ENCODE results near the gene ZNF672. TPM values are rescaled to one million over a fixed set of nuclear protein-coding genes. Genes with fewer than 3 reads are reported as not detected.
A peak's percentile ranks its signal among the peaks of the same experiment; 100 is the strongest.

ZNF672 gene
- polyA plus RNA-seq, 1 of the 3 experiments (the other 2 are of a cell fraction) = 14.2 TPM

DNA sequence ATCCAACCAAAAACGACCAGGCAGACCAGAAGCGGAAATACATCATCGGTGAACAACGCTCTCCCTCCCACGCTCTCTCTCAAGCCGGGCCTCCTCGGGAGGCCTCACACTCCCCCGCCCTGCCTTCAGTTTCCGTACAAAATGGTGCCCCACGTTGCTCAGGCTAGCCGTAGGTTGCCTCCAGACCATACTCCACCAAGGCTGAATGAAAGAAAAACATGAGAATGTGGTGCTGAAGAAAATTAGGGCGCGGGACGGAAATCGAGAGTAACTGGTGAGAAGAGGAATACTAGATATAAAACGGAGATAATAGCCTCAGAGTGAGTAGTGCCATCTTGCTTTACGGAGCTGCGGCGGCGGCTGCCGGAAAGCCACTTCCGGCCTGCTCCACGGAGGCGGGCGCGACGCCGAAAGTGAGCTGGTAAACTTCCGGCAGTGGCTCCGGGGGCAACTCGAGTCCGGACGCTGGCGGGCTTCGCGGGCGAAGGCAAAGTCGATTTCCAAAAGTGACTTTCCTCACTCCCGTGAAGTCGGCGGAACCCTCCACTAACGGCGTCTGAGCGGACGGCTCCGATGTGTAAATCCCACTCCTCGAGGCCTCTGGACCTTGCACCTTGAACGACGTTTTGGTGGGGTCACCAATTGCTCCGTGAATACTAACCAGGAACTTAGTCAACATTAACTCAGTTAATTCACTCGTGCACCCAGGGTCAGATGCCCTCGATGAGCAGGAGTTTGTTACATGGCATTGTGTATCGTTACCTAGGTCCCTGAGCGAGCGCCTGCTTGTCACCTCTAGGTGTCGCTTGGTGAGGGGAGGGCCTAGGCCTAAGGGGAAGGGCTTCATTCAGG lies 11.9 kb upstream of the ZNF672 start, which contains the start of gene SH3BP5L (continued):
- TF ChIP-seq, protein P1, sequence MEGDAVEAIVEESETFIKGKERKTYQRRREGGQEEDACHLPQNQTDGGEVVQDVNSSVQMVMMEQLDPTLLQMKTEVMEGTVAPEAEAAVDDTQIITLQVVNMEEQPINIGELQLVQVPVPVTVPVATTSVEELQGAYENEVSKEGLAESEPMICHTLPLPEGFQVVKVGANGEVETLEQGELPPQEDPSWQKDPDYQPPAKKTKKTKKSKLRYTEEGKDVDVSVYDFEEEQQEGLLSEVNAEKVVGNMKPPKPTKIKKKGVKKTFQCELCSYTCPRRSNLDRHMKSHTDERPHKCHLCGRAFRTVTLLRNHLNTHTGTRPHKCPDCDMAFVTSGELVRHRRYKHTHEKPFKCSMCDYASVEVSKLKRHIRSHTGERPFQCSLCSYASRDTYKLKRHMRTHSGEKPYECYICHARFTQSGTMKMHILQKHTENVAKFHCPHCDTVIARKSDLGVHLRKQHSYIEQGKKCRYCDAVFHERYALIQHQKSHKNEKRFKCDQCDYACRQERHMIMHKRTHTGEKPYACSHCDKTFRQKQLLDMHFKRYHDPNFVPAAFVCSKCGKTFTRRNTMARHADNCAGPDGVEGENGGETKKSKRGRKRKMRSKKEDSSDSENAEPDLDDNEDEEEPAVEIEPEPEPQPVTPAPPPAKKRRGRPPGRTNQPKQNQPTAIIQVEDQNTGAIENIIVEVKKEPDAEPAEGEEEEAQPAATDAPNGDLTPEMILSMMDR (IDR thresholded peaks at IDR 0.05) = peak; percentile 70

DNA sequence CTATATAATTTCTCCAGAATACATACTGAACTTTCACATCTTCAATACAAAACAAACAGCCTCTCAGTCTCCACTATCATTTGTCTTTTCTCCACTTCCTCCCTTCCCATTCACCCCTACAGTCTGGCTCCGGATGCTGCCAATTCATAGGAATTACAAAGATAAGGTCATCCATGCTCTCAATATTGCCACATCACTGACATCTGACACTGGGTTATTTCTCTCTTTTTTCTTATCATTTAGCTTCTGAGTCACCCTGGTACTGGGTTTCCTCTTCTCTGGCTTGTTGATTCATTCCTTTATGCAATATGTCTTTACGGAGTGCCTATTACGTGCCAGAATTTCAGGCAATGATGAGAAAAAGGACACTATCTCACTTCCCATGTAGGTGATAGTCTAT lies 9.2 kb upstream of the ZNF672 start:
- DNase-seq = peak; percentile 53
- Histone ChIP-seq H3K36me3 (replicated peaks in 1 of 2; ENCODE audit: control insufficient read depth in 1 of 2, insufficient read depth in 2 of 2, low read length in 1 of 2) (peaks cover 0 to 7% of the 10 kb centered on the region in 2 experiments), H2AFZ (ENCODE audit: low read depth) (peak overlapping the region; percentile 45; the same call in 1 of the 2 replicates), H3K27ac (ENCODE audit: low read depth in 2 of 2, low read length in 1 of 2) (peak overlapping the region in 1 of 2 experiments; percentile 21; a peak in 2 of 4 replicates), H3K9ac (no peak overlapping the region), H4K20me1 (ENCODE audit: insufficient read depth) (no peaks in the 10 kb centered on the region), H3K9me2 (no peaks in the 10 kb centered on the region), H3K27me3 (ENCODE audit: insufficient read depth) (no peaks in the 10 kb centered on the region), H3K4me1 (ENCODE audit: control insufficient read depth in 1 of 2, insufficient read depth in 2 of 2, low read depth in 1 of 2, low read length in 1 of 2) (peaks cover 16 to 17% of the 10 kb centered on the region in 2 experiments), H3K79me2 (ENCODE audit: insufficient read depth) (peaks cover 17% of the 10 kb centered on the region), H3K4me2 (no peak overlapping the region), H3K9me3 (no peaks in the 10 kb centered on the region), H3F3A (replicated peaks; ENCODE audit: insufficient read depth) (peaks cover 23% of the 10 kb centered on the region), H3K4me3 (ENCODE audit: low read depth in 2 of 2, low read length in 1 of 2) (no peak overlapping the region)
- ChIA-PET POLR2A (interaction anchor here (0.7 kb wide), 1 partner anchor 9 kb away, joined by 3 read pairs; the partner anchor contains the start of gene ZNF672), CTCF (interaction anchor here (1.5 to 3.8 kb wide), 4 partner anchors 9 to 29 kb away, joined by 6 to 28 read pairs (median 13); partner anchors contain the start of genes ZNF672 and ZNF692)
- 15% methylated on average over 3 of the region's 3 CpGs for WGBS (ENCODE audit: low lambda C conversion rate)
- no peak for TF ChIP-seq RAD21 (IDR thresholded peaks at IDR 0.05; ENCODE audit: low read length)
- TF ChIP-seq GATA2 (CRISPR knock-in tag; IDR thresholded peaks at IDR 0.05) = no peak
- TF ChIP-seq MEF2A (IDR thresholded peaks at IDR 0.05; ENCODE audit: borderline replicate concordance, low read depth) = no peak
- TF ChIP-seq SIN3A (IDR thresholded peaks at IDR 0.05; ENCODE audit: borderline replicate concordance, low read depth, low read length) = no peak
- TF ChIP-seq MXI1 (IDR thresholded peaks at IDR 0.05; ENCODE audit: low read depth, low read length) = no peak
- TF ChIP-seq, protein P2, sequence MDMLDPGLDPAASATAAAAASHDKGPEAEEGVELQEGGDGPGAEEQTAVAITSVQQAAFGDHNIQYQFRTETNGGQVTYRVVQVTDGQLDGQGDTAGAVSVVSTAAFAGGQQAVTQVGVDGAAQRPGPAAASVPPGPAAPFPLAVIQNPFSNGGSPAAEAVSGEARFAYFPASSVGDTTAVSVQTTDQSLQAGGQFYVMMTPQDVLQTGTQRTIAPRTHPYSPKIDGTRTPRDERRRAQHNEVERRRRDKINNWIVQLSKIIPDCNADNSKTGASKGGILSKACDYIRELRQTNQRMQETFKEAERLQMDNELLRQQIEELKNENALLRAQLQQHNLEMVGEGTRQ (IDR thresholded peaks at IDR 0.05; ENCODE audit: borderline replicate concordance, low read depth, low read length) = no peak
- TF ChIP-seq RXRA (IDR thresholded peaks at IDR 0.05; ENCODE audit: borderline replicate concordance, low read depth) = no peak
- TF ChIP-seq SMC3 (IDR thresholded peaks at IDR 0.05; ENCODE audit: low read depth, low read length) = no peak
- TF ChIP-seq RCOR1 (IDR thresholded peaks at IDR 0.05; ENCODE audit: low read length) = no peak
- peak; percentile 51 for TF ChIP-seq TCF12 (IDR thresholded peaks at IDR 0.05)
- peak; percentile 53; the same call in 1 of the 2 replicates for TF ChIP-seq FOSL2 (IDR thresholded peaks at IDR 0.05; ENCODE audit: borderline replicate concordance, low read depth)
- peak in 1 of 2 experiments; percentile 24; a peak in 1 of 4 replicates for TF ChIP-seq EP300 (IDR thresholded peaks at IDR 0.05; ENCODE audit: borderline replicate concordance in 1 of 2, low read depth in 1 of 2, low read length in 1 of 2)
- TF ChIP-seq ELF1 (IDR thresholded peaks at IDR 0.05) = no peak
- no peak for TF ChIP-seq POLR2AphosphoS5 (IDR thresholded peaks at IDR 0.05; ENCODE audit: low read depth, low read length)
- TF ChIP-seq, protein P3, sequence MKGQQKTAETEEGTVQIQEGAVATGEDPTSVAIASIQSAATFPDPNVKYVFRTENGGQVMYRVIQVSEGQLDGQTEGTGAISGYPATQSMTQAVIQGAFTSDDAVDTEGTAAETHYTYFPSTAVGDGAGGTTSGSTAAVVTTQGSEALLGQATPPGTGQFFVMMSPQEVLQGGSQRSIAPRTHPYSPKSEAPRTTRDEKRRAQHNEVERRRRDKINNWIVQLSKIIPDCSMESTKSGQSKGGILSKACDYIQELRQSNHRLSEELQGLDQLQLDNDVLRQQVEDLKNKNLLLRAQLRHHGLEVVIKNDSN (IDR thresholded peaks at IDR 0.05; ENCODE audit: borderline replicate concordance, low read depth) = no peak
- TF ChIP-seq NRF1 (IDR thresholded peaks at IDR 0.05; ENCODE audit: low read depth, low read length) = no peak
- TF ChIP-seq, protein P4, sequence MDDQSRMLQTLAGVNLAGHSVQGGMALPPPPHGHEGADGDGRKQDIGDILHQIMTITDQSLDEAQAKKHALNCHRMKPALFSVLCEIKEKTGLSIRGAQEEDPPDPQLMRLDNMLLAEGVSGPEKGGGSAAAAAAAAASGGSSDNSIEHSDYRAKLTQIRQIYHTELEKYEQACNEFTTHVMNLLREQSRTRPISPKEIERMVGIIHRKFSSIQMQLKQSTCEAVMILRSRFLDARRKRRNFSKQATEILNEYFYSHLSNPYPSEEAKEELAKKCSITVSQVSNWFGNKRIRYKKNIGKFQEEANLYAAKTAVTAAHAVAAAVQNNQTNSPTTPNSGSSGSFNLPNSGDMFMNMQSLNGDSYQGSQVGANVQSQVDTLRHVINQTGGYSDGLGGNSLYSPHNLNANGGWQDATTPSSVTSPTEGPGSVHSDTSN (IDR thresholded peaks at IDR 0.05) = peak; percentile 33
- no peak for TF ChIP-seq GABPA (IDR thresholded peaks at IDR 0.05; ENCODE audit: low read depth)
- TF ChIP-seq, protein P5, sequence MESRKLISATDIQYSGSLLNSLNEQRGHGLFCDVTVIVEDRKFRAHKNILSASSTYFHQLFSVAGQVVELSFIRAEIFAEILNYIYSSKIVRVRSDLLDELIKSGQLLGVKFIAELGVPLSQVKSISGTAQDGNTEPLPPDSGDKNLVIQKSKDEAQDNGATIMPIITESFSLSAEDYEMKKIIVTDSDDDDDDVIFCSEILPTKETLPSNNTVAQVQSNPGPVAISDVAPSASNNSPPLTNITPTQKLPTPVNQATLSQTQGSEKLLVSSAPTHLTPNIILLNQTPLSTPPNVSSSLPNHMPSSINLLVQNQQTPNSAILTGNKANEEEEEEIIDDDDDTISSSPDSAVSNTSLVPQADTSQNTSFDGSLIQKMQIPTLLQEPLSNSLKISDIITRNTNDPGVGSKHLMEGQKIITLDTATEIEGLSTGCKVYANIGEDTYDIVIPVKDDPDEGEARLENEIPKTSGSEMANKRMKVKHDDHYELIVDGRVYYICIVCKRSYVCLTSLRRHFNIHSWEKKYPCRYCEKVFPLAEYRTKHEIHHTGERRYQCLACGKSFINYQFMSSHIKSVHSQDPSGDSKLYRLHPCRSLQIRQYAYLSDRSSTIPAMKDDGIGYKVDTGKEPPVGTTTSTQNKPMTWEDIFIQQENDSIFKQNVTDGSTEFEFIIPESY (IDR thresholded peaks at IDR 0.05; ENCODE audit: borderline replicate concordance, low read depth) = no peak
- no peak for TF ChIP-seq TAF1 (IDR thresholded peaks at IDR 0.05; ENCODE audit: borderline replicate concordance, low read depth, low read length)
- no peak for TF ChIP-seq NFIC (IDR thresholded peaks at IDR 0.05; ENCODE audit: borderline replicate concordance)
- TF ChIP-seq FOXM1 (IDR thresholded peaks at IDR 0.05; ENCODE audit: low read depth) = no peak
- no peak for TF ChIP-seq TEAD4 (IDR thresholded peaks at IDR 0.05; ENCODE audit: borderline replicate concordance, insufficient read depth)
- TF ChIP-seq JUND (IDR thresholded peaks at IDR 0.05) = peak; percentile 38; the same call in 1 of the 2 replicates
- TF ChIP-seq RFX5 (IDR thresholded peaks at IDR 0.05; ENCODE audit: low read length) = no peak

All from SK-N-SH (cell line).